Measurements from ENCODE around the gene RBMS3. TPM values are rescaled to one million over a fixed set of nuclear protein-coding genes. Genes with fewer than 3 reads are reported as not detected.

RBMS3 gene
- total RNA-seq, 1 experiment from 2014 or later = 0.42 TPM

GRCh38 chr3:29949940-29950616, 669.2 kb downstream of the RBMS3 start:
- Histone ChIP-seq H3K36me3 (ENCODE audit: control insufficient read depth in 1 of 2, insufficient read depth in 2 of 2, low read length in 2 of 2) (no peaks in the 10 kb centered on the region), H4K20me1 (ENCODE audit: insufficient read depth) (no peaks in the 10 kb centered on the region), H3K4me1 (ENCODE audit: control insufficient read depth in 1 of 2, insufficient read depth in 2 of 2, low read length in 2 of 2) (no peaks in the 10 kb centered on the region), H3K9me2 (ENCODE audit: insufficient read depth) (no peaks in the 10 kb centered on the region), H3K27ac (ENCODE audit: low read depth, low read length) (no peak overlapping the region), H3K9me3 (ENCODE audit: control insufficient read depth in 1 of 2, insufficient read depth in 1 of 2, low read depth in 1 of 2, low read length in 2 of 2) (no peaks in the 10 kb centered on the region), H3K79me2 (ENCODE audit: insufficient read depth, low read length) (no peaks in the 10 kb centered on the region), H3K4me2 (ENCODE audit: low read length) (no peak overlapping the region), H2AFZ (ENCODE audit: low read depth, low read length, poor library complexity, severe bottlenecking) (no peak overlapping the region), H3K4me3 (replicated peaks in 1 of 2; ENCODE audit: low read depth in 1 of 2, low read length in 2 of 2) (no peak overlapping the region), H3K27me3 (ENCODE audit: insufficient read depth, low read length) (peaks cover 7% of the 10 kb centered on the region; the same call in 1 of the 2 replicates), H3K9ac (ENCODE audit: low read length) (no peak overlapping the region)
- ATAC-seq = no peak
- TF ChIP-seq CBX3 (IDR thresholded peaks at IDR 0.05; ENCODE audit: low read depth) (no peak), CTCF (IDR thresholded peaks at IDR 0.05 in 2 of 3, conservative IDR thresholded peaks at IDR 0.05 in 1 of 3; ENCODE audit: borderline replicate concordance in 1 of 3, insufficient read depth in 1 of 3, low read depth in 2 of 3, low read length in 2 of 3) (no peak), EZH2phosphoT487 (IDR thresholded peaks at IDR 0.05; ENCODE audit: borderline replicate concordance) (no peak), CEBPB (IDR thresholded peaks at IDR 0.05; ENCODE audit: low read depth) (no peak), ZFX (IDR thresholded peaks at IDR 0.05) (no peak), ZBTB33 (IDR thresholded peaks at IDR 0.05; ENCODE audit: extremely low read depth, insufficient replicate concordance, low read length) (no peak), EZH2 (IDR thresholded peaks at IDR 0.05) (no peak), POLR2AphosphoS5 (IDR thresholded peaks at IDR 0.05; ENCODE audit: low read depth, low read length) (no peak), JUND (IDR thresholded peaks at IDR 0.05) (no peak), REST (IDR thresholded peaks at IDR 0.05; ENCODE audit: low read depth) (no peak), SP1 (IDR thresholded peaks at IDR 0.05; ENCODE audit: low read depth) (no peak), ELF1 (IDR thresholded peaks at IDR 0.05; ENCODE audit: borderline replicate concordance, low read depth) (no peak), POLR2A (IDR thresholded peaks at IDR 0.05; ENCODE audit: borderline replicate concordance, extremely low read depth, insufficient read depth, insufficient read length) (no peak), FOSL1 (IDR thresholded peaks at IDR 0.05; ENCODE audit: low read depth) (no peak), ZNF274 (IDR thresholded peaks at IDR 0.05; ENCODE audit: low read depth, low read length) (no peak), EGR1 (IDR thresholded peaks at IDR 0.05; ENCODE audit: low read depth) (no peak), TCF7L2 (IDR thresholded peaks at IDR 0.05; ENCODE audit: borderline replicate concordance, extremely low read depth, insufficient read depth, insufficient read length) (no peak), RAD21 (IDR thresholded peaks at IDR 0.05; ENCODE audit: low read depth) (no peak), SRF (IDR thresholded peaks at IDR 0.05; ENCODE audit: low read depth) (no peak)
- RAD21 ChIA-PET (ENCODE audit: low non-redundant PET in 1 of 2, low total read pairs in 2 of 2, uncharacterized antibody in 2 of 2, unreplicated experiment in 2 of 2) = no interaction called here
- POLR2A ChIA-PET = no interaction called here
- CTCF ChIA-PET = no interaction called here
- BruUV-seq (replicated peaks) = no TSS peak
- intact Hi-C loops (cut with micrococcal nuclease) = no loop called here
- DNase-seq (ENCODE audit: low read depth, low spot score) = no peak

Measured in HCT116 (cell line).